Measurements from ENCODE around the gene RNF144B. TPM values are rescaled to one million over a fixed set of nuclear protein-coding genes. Genes with fewer than 3 reads are reported as not detected.
"Not testable (repeated sequence)": the region's sequence is repeated elsewhere in the genome, so short reads cannot be mapped to it uniquely, and the experiment has no call there.

The RNF144B gene
- total RNA-seq, 1 experiment from 2014 or later = 1.3 TPM

DNA sequence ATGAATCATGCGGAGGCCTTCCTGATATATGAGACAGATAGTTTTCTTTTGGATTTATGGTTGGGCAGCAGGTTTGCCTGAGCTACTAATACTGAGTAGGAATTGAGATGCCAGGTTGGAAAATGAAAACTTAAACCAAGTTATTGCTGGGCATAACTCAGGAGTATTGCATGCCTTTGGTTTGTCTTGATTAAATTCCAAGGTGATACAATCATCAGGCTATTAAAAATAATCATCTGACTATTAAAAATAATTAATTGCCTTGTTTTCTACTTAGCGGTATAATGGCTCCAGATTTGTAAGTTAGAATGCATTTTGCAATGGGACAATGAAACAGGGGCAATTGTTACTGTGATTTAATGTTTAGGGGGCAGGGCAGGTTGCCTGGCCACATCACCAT lies 15.5 kb upstream of the RNF144B start:
- no peak for DNase-seq (ENCODE audit: low spot score)

DNA sequence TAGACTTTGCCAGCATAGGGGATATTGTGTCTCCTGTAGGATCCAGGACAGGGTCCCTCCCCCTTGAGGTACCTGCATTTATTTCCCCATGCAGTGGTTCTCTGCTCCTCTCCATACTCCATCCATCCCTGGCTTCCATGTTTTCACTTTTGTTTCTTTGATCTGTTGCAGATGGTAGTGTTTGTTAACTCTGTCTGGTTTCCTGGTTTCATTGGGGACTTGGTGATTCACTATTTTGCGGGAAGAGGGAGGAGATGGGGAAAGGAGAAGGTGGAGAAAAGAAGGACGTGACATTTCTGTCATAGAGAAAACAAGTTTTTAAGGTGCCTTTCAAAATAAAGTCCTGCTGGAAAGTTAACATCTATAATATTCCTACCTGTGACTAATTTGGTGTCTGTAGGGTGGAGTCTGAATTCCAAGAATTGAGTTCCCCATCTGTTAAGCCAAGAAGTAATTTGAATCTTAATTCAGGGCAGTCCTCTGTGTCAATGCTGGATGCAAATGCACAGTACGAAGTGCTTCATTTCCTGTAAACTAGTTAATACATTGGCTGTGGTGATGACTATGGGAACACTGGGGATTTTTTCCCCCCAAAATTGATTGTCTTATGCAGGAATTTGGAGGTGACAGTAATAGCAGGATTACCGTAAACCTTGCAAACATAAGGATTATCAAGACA lies 6.9 kb upstream of the RNF144B start:
- DNase-seq (ENCODE audit: low spot score) = no peak

DNA sequence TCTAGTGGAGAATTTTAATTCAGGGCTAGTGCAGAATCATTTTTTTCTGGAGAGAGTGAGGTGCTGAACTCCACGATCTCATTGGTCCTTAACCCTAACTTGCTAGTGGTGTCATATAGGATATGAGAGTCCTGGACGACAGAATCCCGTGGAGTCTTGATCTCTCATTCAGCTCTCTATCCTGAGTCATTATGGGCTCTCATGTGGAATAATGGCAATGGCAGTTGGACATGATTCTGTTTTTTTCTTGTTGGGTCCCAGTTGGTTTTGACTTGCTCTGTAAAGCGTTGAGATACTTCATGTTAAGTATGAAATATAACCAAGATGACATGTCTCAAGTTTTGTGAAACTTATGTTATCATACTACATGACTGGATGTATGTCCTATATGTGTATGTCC lies 6.3 kb upstream of the RNF144B start:
- no peak for DNase-seq (ENCODE audit: low spot score)

DNA sequence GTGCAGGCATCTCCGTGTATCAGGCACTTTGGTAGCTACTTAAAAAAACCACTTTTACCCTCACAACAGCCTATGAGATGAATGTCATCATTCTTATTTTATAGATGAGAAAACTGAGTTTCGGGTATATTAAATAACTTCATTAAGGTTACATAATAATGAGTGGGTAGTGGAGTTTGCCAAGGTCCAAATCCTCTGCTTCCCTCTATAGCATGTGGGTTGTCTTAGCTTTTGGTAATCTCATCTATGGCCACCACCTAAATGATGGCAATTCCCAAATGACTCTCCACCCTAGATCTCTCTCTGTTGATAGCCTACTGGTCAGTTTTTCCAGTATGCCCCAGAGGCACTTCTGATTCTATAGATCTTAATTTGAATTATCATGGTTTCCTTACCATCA lies 3.7 kb upstream of the RNF144B start:
- DNase-seq (ENCODE audit: low spot score) = no peak

DNA sequence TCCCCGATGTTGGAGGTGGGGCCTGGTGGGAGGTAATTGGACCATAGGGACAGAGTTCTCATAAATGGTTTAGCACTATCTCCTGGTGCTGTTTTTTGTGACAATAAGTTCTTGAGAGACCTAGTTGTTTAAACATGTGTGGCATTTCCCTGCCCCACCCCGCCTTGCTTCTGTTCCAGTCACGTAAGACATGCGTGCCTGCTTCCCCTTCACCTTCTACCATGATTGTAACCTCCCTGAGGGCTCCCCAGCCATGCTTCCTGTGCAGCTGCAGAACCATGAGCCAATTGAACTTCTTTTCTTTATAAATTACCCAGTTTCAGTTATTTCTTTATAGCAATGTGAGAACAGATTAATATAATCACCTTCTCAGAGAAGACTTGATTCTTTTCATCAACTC lies 2.5 kb upstream of the RNF144B start:
- no peak for DNase-seq (ENCODE audit: low spot score)

DNA sequence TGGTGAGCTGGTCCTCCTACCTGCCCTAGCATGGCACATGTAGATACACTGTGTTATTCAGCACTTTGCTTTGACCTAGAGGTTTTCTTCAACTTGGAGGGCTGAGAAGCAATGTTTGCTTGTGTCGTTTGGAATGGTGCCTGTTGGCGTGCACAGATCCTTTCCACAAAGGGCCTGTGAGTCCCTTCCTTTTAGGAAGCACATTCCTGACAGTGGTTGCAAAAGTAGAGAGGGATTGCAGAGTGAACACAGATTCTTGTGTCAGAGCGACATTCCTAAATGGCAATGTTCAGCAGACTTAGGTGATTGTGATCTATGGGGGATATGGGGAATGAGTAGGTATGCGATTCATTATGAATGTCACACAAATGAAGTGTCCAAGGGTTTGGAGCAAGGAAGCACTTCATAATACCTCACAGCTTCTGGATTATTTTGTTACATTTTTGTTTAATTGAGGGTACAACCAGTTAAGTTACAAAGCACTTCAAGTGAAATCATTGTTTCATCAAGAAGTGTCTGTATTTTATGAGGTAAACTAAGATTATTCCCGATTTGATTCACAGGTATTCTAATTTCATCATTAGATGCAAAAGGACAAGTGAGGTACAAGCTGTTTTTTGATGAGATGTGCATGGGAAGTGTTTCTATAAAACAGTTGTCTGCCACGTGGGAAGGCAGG lies 713 bp upstream of the RNF144B start:
- DNase-seq (ENCODE audit: low spot score) = no peak

DNA sequence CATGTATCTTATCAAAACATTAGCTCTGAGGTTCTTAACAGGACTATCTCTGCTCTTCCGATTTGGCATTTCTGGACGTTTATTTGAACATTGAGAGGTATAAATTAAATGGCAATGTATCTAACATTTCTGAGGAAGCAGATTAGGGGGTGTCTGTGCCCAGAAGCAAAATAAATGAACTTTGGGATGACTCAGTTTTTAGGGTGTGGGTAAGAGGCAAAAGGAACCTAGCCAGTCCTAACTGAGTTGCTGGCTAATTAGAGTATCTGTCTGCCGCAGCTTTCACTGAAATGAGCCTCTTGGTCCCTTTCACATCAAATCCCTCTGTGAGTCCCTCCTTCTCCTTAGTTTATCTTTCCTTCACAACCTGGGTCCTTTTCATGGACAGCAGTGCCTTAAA lies 1.1 kb downstream of the RNF144B start:
- DNase-seq (ENCODE audit: low spot score) = no peak

DNA sequence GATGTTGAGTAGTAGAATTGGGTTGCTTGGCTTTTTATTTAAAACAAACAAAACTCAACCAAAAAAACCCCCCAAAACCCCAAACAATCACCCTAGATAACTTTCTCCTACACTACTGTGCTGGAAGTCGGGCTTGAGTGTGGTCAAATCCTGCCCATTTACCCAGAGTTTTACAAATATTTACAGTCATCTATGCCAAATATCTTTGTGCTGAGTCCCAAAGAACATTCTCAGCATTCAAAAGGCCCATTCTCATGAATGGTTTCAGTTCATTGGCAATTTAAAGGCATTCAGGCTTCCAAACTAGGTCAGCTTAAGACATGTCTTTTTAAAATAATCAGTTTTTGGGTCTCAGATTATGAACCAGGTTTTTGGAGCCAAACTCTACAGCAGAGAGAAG lies 1.8 kb downstream of the RNF144B start:
- DNase-seq (ENCODE audit: low spot score) = no peak

DNA sequence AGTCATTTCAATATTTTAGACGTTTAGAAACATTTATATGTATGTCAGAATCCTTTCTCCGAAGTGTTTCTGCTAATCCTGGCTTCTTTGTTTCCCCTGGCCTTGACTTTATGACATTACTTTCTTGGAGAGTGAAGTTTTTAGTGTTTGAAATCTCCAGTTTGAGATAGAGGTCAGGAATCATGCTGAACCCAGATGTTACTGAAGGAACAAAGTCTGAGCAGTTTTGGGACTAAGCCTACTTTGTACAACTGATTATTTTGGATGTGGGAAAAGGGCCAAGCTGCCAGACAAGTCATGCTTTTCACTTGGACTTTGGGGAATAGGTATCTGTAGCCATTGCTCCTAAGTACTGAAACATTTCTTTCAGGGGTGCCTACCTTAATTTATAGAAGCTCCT lies 2.3 kb downstream of the RNF144B start:
- no peak for DNase-seq (ENCODE audit: low spot score)

DNA sequence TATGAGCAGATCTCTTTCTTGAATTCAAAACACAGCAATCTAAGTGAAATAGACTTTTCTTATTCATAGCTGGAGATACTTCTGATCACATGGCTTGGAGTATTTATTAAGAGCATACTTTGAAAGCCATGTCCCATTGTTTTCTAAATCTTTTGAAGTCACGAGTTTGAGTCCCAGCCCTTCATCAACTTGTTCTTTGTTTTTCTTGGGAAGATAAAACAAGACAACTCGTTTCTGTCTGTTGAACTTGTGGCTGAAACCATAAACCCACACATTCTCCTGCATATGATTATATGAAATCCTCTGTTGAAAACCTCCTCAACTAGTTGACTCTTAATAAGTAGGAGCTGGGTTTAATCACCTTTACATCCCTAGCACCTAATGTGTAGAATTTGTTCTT lies 3.3 kb downstream of the RNF144B start:
- no peak for DNase-seq (ENCODE audit: low spot score)

DNA sequence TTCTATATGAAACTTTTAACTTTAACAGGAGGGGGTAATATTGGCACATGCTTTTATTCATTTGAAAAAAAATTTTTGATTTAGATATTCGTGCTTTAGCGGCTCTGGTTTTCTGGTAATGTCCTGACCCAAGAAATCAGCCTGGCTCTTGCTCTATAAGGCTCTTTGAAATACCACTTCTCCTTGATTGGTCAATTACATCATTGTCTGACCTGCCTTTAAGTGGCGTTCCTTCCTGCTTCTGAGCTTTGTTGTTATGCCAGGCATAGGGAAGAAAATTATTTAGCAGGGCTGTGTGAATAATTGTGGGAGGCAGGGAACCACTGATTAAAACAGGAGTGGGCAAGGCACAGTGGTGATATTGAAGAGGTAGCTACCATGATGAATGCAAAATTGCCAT lies 3.9 kb downstream of the RNF144B start:
- no peak for DNase-seq (ENCODE audit: low spot score)

DNA sequence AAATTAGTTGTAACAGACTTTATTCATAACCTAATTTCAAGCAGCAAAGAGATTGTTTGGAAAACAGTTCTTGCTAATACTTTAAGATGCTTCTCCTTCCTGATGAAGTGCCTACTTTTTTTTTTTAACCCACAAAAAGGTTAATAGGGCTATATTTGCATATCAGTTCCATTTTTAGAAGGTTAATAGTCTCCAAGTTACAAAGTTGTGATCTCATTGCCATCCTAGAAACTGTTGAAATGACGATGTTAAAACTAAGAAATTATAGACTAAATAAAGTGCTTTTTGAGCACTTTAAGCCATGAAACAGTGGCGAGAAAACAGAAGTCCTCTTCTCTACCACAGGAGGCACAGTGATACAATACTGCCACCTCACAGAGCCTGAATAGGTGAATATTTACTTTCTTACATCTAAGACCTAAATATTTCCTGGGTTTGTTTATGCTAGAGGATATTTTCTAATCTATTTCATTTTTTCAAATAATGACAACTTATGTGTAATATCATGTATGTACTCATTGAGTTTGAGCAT lies 5.3 kb downstream of the RNF144B start:
- DNase-seq (ENCODE audit: low spot score) = no peak

DNA sequence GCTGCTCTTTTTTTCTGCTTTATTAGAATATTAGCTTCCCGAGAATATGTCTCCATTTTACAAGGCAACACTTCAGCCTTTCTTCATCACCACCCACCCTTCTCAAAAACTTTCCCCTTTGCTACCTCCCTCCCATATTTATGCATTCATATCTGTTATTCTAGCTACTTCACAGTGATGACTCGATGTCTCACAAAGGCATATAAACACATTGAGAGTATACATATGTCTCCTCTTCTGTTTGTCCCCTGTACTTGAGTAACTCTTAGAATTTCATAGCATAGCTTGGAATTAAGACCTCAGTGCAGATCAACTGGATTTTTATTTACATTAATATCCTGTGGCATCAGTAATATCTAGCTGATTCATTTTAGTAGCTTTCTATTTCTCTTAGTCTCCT lies 6.5 kb downstream of the RNF144B start:
- DNase-seq (ENCODE audit: low spot score) = no peak

DNA sequence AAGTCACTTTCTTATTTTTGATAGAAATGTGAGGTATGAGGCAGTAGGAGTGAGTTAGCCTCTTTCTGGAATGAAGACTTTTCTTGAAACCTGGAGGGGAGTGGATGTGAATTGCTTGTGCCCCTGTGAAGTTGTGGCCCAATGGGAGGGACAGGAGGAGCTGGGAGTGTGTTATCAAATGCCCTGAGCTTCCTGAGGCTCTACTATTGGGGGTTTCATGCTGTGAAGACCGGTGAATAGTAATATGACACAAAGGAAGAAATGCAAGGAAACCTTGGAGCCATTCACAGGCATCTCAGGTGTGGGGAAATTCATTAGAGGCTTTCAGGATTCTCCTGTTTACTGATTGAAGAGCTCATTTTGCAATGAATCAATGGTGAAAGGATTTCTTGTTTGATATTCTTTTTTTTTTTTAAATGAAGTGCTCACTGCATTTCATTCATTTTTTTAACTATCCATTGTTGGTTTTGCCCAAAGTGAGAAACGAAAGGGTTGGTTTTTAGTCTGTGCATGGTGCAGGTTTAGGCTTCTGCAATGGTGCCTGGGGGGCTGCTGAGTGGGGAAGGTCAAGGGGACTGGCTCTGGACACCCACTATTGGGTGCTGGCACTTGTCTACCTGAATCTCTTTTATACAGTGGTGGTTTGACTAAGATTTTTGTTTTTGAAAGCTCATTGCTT lies 8.2 kb downstream of the RNF144B start:
- no peak for DNase-seq (ENCODE audit: low spot score)

DNA sequence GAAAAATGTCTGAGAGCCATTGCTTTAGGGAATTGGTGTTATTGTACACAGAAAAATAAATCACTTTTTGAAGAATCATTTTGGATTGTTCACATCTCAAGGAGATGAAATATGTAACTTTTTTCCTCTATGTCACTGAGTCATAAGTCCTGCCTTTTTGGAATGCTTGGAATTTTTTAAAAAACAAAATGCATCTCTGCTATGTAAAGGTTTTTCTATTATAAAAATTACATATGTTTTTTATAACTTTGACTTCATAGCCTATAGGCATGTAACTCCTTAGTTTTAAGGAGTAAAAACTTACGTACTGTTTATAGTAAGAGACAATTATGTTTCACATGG lies 8.7 kb downstream of the RNF144B start:
- DNase-seq (ENCODE audit: low spot score) = no peak

DNA sequence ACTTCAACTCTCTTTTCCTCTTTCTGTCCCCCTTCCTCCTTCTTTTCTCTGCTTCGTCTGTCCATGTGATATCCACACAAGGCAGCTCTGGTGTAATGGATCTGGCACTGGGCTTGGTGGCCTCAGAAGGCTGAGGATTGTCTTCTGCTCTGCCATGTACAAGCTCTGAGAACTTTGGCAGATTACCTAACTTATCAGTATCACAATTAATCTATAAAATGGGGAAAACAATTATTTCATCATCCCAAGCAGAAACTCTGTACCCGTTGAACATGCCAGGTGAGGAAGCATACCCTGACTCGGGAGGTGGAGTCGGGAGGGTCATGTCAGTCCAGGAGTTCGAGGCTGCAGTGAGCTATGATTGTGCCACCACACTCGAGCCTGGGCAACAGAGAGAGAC lies 10.6 kb downstream of the RNF144B start:
- DNase-seq (ENCODE audit: low spot score) = no peak

DNA sequence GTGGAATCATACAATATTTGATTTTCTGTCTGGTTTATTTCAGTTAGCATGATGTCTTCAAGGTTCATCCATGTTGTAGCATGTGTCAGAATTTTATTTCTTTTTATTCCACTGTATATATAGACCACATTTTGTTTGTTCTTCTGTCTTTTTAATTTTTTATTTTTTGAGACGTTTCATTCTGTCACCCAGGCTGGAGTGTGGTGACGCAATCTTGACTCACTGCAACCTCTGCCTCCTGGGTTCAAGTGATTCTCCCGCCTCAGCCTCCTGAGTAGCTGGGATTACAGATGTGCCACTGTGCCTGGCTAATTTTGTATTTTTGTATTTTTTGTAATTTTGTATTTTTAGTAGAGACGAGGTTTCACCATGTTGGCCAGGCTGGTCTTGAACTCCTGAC lies 11.1 kb downstream of the RNF144B start:
- not testable (repeated sequence) for DNase-seq (ENCODE audit: low spot score)

DNA sequence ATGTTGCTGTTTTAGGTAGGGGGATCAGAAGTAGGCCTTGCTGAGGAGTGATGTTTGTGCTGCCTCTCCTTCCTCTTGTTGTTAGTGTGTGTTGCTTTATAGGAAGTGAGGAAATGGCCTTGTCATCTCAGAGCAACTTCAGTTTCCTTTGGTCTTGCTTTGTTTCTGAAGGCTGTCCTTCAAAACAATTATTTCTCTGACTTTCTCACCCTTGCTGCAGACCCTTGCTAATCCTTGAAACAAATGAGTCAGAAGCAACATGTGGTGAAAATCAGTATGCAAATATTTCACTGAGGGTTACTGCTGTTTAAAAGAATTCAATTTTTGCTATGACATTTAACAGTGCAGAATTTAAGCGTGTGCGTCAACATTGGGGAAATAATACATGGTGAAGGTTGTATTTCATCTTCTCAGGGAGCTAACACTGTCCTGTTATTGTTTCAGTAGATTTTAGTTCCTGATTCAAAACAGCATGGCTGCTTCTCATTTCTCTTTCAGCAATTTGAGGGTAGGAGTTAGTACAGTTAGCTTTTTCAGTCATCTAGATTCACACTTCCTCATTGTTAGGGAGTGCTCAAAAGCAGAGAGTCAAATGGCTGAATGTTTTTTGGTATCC lies 13.8 kb downstream of the RNF144B start:
- no peak for DNase-seq (ENCODE audit: low spot score)

DNA sequence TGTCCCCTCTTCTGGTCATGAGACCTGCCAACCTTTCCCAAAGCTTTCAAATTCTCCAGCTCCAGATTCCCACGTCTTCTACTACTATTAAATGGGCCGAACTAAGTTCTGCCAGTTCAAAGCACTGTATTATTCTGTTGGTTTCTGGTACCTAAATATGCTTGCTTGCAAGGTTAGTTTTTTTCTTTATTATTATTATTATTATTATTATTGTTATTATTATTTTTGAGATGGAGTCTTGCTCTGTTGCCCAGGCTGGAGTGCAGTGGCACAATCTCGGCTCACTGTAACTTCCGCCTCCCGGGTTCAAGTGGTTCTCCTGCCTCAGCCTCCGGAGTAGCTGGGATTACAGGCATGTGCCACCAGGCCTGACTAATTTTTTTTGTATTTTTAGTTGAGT lies 17.8 kb downstream of the RNF144B start:
- not testable (repeated sequence) for DNase-seq (ENCODE audit: low spot score)

DNA sequence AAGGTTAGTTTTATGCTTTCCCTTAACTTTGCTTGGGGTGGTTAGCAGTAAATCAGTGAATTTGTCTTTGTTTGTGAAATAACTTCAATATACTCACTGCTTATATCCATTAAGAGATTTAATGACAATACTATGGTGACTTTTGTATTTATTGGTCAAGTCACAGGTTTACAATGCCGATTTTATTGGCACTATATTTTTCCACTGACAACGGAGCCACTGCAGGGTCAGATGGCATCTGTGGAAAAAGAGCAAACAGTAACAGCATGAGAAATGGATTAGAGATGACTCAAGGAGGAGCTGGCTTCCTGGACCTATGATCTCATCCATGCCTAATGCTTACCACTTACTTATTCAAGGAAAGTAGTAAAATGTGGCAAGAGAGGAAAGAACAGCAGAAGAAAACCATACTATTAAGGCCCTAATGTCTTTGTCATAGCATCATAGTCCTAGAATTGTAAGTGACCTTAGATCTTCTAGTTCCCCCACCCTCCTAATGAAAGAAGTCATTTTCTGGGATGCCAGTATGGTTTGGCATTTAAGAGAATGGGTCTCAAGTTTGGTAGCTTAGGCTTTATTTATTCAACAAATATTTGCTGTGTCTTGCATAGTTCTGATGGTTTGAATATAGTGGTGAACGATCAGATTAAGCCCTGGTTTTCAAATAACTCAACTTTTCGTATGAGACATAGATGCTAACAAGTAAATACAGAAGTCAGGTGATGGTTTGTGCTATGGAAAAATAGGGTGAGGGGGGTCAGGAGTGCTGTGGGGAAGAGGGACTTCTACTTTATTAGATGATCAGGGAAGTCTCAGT lies 18.5 kb downstream of the RNF144B start:
- DNase-seq (ENCODE audit: low spot score) = peak; percentile 98

DNA sequence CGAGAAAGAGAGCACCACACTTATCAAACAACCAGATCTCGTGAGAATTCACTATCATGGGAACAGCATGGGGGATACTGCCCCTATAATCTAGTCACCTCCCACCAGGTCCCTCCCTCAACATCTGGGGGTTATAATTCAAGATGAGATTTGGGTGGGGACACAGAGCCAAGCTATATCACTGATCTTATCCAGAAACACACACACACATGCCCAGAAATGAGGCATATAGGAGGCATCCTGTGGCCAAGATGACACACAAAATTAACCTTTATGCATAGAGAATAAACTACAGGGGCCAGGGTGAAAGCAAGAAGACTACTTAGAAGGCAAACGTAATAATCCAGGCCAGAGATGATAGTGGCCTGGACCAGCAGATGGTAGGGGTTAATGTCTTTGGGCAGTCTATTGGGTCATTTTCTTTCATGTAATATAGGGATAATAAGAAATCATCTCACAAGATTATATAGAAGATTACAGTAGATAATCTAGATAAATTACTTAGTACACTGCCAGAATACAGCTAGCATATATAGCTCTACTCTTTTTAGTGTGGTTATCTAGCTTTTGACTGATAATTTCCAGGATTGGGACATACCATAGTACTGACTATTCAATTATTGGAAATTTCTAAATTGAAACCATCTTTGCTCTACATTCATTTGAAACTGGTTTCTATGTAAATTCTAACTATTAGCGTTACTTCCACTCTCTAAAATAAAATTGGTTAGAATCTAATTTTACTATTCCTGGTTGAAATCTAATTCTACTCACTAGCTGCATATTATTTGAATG lies 20.0 kb downstream of the RNF144B start:
- DNase-seq (ENCODE audit: low spot score) = no peak

All from A172 (cell line).